ENCODE results near the gene NELL1.

DNA sequence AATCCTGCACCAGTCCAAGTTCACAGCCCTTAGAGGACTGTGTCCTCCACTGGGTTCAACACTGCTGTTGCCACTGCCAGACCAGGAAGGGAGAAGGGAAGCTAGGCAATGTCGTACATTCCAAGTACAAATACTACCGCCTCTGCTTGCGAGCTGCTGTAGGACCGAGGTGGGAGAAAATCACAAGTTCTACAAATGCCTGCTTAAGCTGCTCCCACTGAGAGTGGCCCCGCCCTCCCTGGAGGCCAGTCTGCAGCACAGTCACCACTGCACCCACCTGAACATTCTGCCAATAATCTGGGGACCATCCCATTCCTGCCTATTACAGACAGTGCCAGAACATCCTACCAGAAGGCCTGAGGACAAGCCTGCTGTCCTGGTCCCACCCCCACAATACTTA is 816.0 kb downstream of the NELL1 start:
- TF ChIP-seq POLR2A (IDR thresholded peaks at IDR 0.05; ENCODE audit: low read length) = no peak
- TF ChIP-seq, protein P1, sequence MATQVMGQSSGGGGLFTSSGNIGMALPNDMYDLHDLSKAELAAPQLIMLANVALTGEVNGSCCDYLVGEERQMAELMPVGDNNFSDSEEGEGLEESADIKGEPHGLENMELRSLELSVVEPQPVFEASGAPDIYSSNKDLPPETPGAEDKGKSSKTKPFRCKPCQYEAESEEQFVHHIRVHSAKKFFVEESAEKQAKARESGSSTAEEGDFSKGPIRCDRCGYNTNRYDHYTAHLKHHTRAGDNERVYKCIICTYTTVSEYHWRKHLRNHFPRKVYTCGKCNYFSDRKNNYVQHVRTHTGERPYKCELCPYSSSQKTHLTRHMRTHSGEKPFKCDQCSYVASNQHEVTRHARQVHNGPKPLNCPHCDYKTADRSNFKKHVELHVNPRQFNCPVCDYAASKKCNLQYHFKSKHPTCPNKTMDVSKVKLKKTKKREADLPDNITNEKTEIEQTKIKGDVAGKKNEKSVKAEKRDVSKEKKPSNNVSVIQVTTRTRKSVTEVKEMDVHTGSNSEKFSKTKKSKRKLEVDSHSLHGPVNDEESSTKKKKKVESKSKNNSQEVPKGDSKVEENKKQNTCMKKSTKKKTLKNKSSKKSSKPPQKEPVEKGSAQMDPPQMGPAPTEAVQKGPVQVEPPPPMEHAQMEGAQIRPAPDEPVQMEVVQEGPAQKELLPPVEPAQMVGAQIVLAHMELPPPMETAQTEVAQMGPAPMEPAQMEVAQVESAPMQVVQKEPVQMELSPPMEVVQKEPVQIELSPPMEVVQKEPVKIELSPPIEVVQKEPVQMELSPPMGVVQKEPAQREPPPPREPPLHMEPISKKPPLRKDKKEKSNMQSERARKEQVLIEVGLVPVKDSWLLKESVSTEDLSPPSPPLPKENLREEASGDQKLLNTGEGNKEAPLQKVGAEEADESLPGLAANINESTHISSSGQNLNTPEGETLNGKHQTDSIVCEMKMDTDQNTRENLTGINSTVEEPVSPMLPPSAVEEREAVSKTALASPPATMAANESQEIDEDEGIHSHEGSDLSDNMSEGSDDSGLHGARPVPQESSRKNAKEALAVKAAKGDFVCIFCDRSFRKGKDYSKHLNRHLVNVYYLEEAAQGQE (IDR thresholded peaks at IDR 0.05) = no peak

Data from A549 (cell line).